Neuron (in vitro differentiated cells): ENCODE results near the gene GMDS.

Source experiments
- H2AFZ ChIP-seq: one replicate; pipeline ENCODE4 v1.6.1; 2013; ENCODE audit warnings: low read depth, mild to moderate bottlenecking, inconsistent platforms, low read length, moderate library complexity
- H3K27me3 ChIP-seq: one replicate; pipeline ENCODE4 v1.6.1; 2013; ENCODE audit warnings: low read length; ENCODE audit not compliant: insufficient read depth
- H3K36me3 ChIP-seq: one replicate; pipeline ENCODE4 v1.6.1; 2013; ENCODE audit warnings: low read length; ENCODE audit not compliant: insufficient read depth
- H3K4me1 ChIP-seq: one replicate; pipeline ENCODE4 v1.6.1; 2013; ENCODE audit warnings: low read length; ENCODE audit not compliant: insufficient read depth
- H3K4me3 ChIP-seq: 2 replicates; pipeline ENCODE4 v1.5.1; 2013; ENCODE audit warnings: mild to moderate bottlenecking, low read length, moderate library complexity
- H3K9me3 ChIP-seq: one replicate; pipeline ENCODE4 v1.6.1; 2013; ENCODE audit warnings: low read length

Gene GMDS

GRCh38 chr6:2008383-2008976, 236.9 kb downstream of the GMDS start:
- Histone ChIP-seq H3K27me3 (no peaks in the 10 kb centered on the region), H3K36me3 (no peaks in the 10 kb centered on the region), H3K4me3 (no peak overlapping the region), H3K4me1 (no peaks in the 10 kb centered on the region), H3K9me3 (no peaks in the 10 kb centered on the region), H2AFZ (no peak overlapping the region)

- Histone ChIP-seq H2AFZ (no peak overlapping the region), H3K27me3 (no peaks in the 10 kb centered on the region), H3K4me3 (no peak overlapping the region), H3K36me3 (no peaks in the 10 kb centered on the region), H3K9me3 (no peaks in the 10 kb centered on the region), H3K4me1 (no peaks in the 10 kb centered on the region)
Observed at GRCh38 chr6:2007165-2007564, 238.2 kb downstream of the GMDS start.

GRCh38 chr6:2004888-2005287, 240.5 kb downstream of the GMDS start:
- Histone ChIP-seq H3K9me3 (no peaks in the 10 kb centered on the region), H3K36me3 (no peaks in the 10 kb centered on the region), H2AFZ (no peak overlapping the region), H3K4me1 (no peaks in the 10 kb centered on the region), H3K27me3 (no peaks in the 10 kb centered on the region), H3K4me3 (no peak overlapping the region)

GRCh38 chr6:2000962-2001361, 244.4 kb downstream of the GMDS start:
- no peaks in the 10 kb centered on the region for H3K27me3 ChIP-seq

GRCh38 chr6:1997702-1998101, 247.7 kb downstream of the GMDS start:
- Histone ChIP-seq H2AFZ (no peak overlapping the region), H3K4me3 (no peak overlapping the region), H3K27me3 (no peaks in the 10 kb centered on the region), H3K36me3 (no peaks in the 10 kb centered on the region), H3K9me3 (no peaks in the 10 kb centered on the region), H3K4me1 (no peaks in the 10 kb centered on the region)

More at GRCh38 chr6:2000962-2001361, 244.4 kb downstream of the GMDS start:
- Histone ChIP-seq H3K9me3 (no peaks in the 10 kb centered on the region), H3K4me1 (no peaks in the 10 kb centered on the region), H3K36me3 (no peaks in the 10 kb centered on the region), H3K4me3 (no peak overlapping the region), H2AFZ (no peak overlapping the region)

GRCh38 chr6:1995636-1996035, 249.8 kb downstream of the GMDS start:
- H3K4me1 ChIP-seq, result no peaks in the 10 kb centered on the region
- no peaks in the 10 kb centered on the region for H3K27me3 ChIP-seq
- H2AFZ ChIP-seq, result no peak overlapping the region
- H3K9me3 ChIP-seq, result no peaks in the 10 kb centered on the region
- no peaks in the 10 kb centered on the region for H3K36me3 ChIP-seq
- H3K4me3 ChIP-seq, result no peak overlapping the region

GRCh38 chr6:1993042-1993441, 252.4 kb downstream of the GMDS start:
- Histone ChIP-seq H3K9me3 (no peaks in the 10 kb centered on the region), H3K27me3 (no peaks in the 10 kb centered on the region), H3K4me3 (no peak overlapping the region), H3K36me3 (no peaks in the 10 kb centered on the region), H2AFZ (no peak overlapping the region), H3K4me1 (peaks cover 9% of the 10 kb centered on the region)

- Histone ChIP-seq H3K27me3 (no peaks in the 10 kb centered on the region), H3K36me3 (no peaks in the 10 kb centered on the region), H3K4me1 (peaks cover 9% of the 10 kb centered on the region), H3K4me3 (no peak overlapping the region), H2AFZ (no peak overlapping the region), H3K9me3 (no peaks in the 10 kb centered on the region)
Observed at GRCh38 chr6:1991332-1991878, 254.0 kb downstream of the GMDS start.

GRCh38 chr6:1988843-1989242, 256.6 kb downstream of the GMDS start:
- Histone ChIP-seq H3K9me3 (no peaks in the 10 kb centered on the region), H2AFZ (no peak overlapping the region), H3K36me3 (no peaks in the 10 kb centered on the region), H3K4me1 (peaks cover 9% of the 10 kb centered on the region), H3K27me3 (no peaks in the 10 kb centered on the region), H3K4me3 (no peak overlapping the region)

- Histone ChIP-seq H3K36me3 (no peaks in the 10 kb centered on the region), H2AFZ (no peak overlapping the region), H3K4me3 (no peak overlapping the region), H3K27me3 (no peaks in the 10 kb centered on the region), H3K4me1 (peaks cover 9% of the 10 kb centered on the region), H3K9me3 (no peaks in the 10 kb centered on the region)
Observed at GRCh38 chr6:1987640-1988039, 257.8 kb downstream of the GMDS start.

- Histone ChIP-seq H3K4me1 (peaks cover 9% of the 10 kb centered on the region), H3K36me3 (no peaks in the 10 kb centered on the region), H3K4me3 (no peak overlapping the region), H2AFZ (no peak overlapping the region), H3K27me3 (no peaks in the 10 kb centered on the region), H3K9me3 (no peaks in the 10 kb centered on the region)
Observed at GRCh38 chr6:1986454-1987243, 258.8 kb downstream of the GMDS start.

GRCh38 chr6:1984346-1984994, 260.9 kb downstream of the GMDS start:
- Histone ChIP-seq H2AFZ (no peak overlapping the region), H3K4me3 (no peak overlapping the region), H3K27me3 (no peaks in the 10 kb centered on the region), H3K9me3 (no peaks in the 10 kb centered on the region), H3K4me1 (peaks cover 7% of the 10 kb centered on the region), H3K36me3 (no peaks in the 10 kb centered on the region)

GRCh38 chr6:1983850-1984249, 261.6 kb downstream of the GMDS start:
- Histone ChIP-seq H3K4me1 (peaks cover 2% of the 10 kb centered on the region), H3K4me3 (no peak overlapping the region), H2AFZ (no peak overlapping the region), H3K27me3 (no peaks in the 10 kb centered on the region), H3K36me3 (no peaks in the 10 kb centered on the region), H3K9me3 (no peaks in the 10 kb centered on the region)
